Right lobe of liver (tissue), 6 donors: ENCODE measurements around the gene HHIP. TPM values are rescaled to one million over a fixed set of nuclear protein-coding genes. Genes with fewer than 3 reads are reported as not detected.
A peak's percentile ranks its signal among the peaks of the same experiment; 100 is the strongest.

Source experiments
- ATAC-seq, 4 donors: fragments of 200-7000 bp; cut with Tn5 transposase; one replicate each; pipeline ENCODE4 v1.9.1; 2020; ENCODE audit warnings: mild to moderate bottlenecking in 4 of 4, moderate library complexity in 4 of 4
- DNase-seq, 3 donors: peaks; one replicate each; pipeline ENCODE4 v3.0.0-alpha.2; 2020
- H3K27ac ChIP-seq, 3 donors: fragments of 200-600 bp; one replicate each; pipeline ENCODE4 v1.8.0; 2022
- H3K27me3 ChIP-seq, 2 donors: fragments of 200-600 bp; one replicate each; pipeline ENCODE4 v1.8.0; 2022
- H3K36me3 ChIP-seq, 4 donors: fragments of 200-600 bp; sonication (generic) in 1 of 4; one replicate each; pipeline versions ENCODE4 v1.5.1 to v1.8.0; 2017 to 2022; ENCODE audit warnings: control low read depth in 1 of 4
- H3K4me1 ChIP-seq, 4 donors: fragments of 200-600 bp; sonication (generic) in 1 of 4; one replicate each; pipeline versions ENCODE4 v1.5.1 to v1.8.0; 2017 to 2022; ENCODE audit warnings: control low read depth in 1 of 4
- H3K4me3 ChIP-seq, 3 donors: fragments of 200-600 bp; one replicate each; pipeline ENCODE4 v1.8.0; 2022
- H3K9me3 ChIP-seq, 4 donors: fragments of 200-600 bp; sonication (generic) in 1 of 4; one replicate each; pipeline versions ENCODE4 v1.5.1 to v1.8.0; 2017 to 2022; ENCODE audit warnings: control low read depth in 1 of 4
- CTCF ChIP-seq, 4 donors: fragments of 200-600 bp in 3 of 4; fragments of 450-650 bp in 1 of 4; IDR thresholded peaks; one replicate each; pipeline versions ENCODE4 v1.5.1 to v1.8.0; 2016 to 2022; ENCODE audit warnings: antibody characterized with exemption in 4 of 4, mild to moderate bottlenecking in 2 of 4
- POLR2A ChIP-seq: fragments of 450-650 bp; IDR thresholded peaks from one replicate; pipeline ENCODE4 v1.6.1; 2017; ENCODE audit warnings: antibody characterized with exemption, mild to moderate bottlenecking
- WGBS: methylation state at CpG from one replicate; pipeline ENCODE4 v1.1.6; 2018; ENCODE audit warnings: low coverage, low lambda C conversion rate; ENCODE audit not compliant: insufficient coverage; ENCODE audit errors: missing lambda C conversion rate; 5-methylcytosine and 5-hydroxymethylcytosine counted together
- intact Hi-C, 2 donors: fragments of 100-400 bp; cut with DNase I; formaldehyde crosslinking; loops; one replicate each; pipeline versions ENCODE4 v1.11.2 to v1.14.1; 2022
- total RNA-seq, 6 experiments: library from RNA; depleted of rRNA in 2 of 6; stranded (reverse); fragments of >200 nt in 2 of 6; fragmentation: NEBNext Ultra II Directional in 3 of 6; extraction: Animal tissue kit (Norgen Biotek cat#: 25700) in 3 of 6; gene quantifications; one replicate each; pipeline versions ENCODE4 v1.1.0 to v1.2.4, GENCODE V29; 2016 to 2023
- donor health status: DM: no; HTN: yes; CAD: no.
- donor health status: DM: no; HTN: no; CAD: no.
- donor health status: DM: no; HTN: no; CAD: no.
- donor health status: DM: no; HTN: yes; CAD: no.
- donor health status: DM: no; HTN: yes; CAD: no.

The HHIP gene
- total RNA-seq, 6 experiments from 2014 or later = 3.3 to 17.5 (median 6.3) TPM

GRCh38 chr4:144614850-144615585 lies 30.9 kb upstream of the HHIP start:
- Histone ChIP-seq H3K36me3 (no peaks in the 10 kb centered on the region), H3K4me1 (no peaks in the 10 kb centered on the region), H3K27ac (no peak overlapping the region), H3K9me3 (no peaks in the 10 kb centered on the region), H3K4me3 (no peak overlapping the region), H3K27me3 (no peaks in the 10 kb centered on the region)
- no peak for ATAC-seq
- intact Hi-C loops = no loop called here
- WGBS = 56% methylated on average over 3 of the region's 3 CpGs
- TF ChIP-seq POLR2A = no peak
- no peak for TF ChIP-seq CTCF (IDR thresholded peaks at IDR 0.05)
- no peak for DNase-seq

- no peaks in the 10 kb centered on the region for H3K9me3 ChIP-seq
- DNase-seq (no peak), ATAC-seq (no peak)
- H3K4me1 ChIP-seq = no peaks in the 10 kb centered on the region
- no peaks in the 10 kb centered on the region for H3K36me3 ChIP-seq
- no peak overlapping the region for H3K27ac ChIP-seq
- intact Hi-C loops = no loop called here
- WGBS = 36% methylated on average over 3 of the region's 3 CpGs
- no peak overlapping the region for H3K4me3 ChIP-seq
- TF ChIP-seq POLR2A = no peak
- TF ChIP-seq CTCF (IDR thresholded peaks at IDR 0.05) = no peak
- H3K27me3 ChIP-seq = no peaks in the 10 kb centered on the region
These were observed 24.3 kb upstream of the HHIP start for GRCh38 chr4:144621681-144622080.

GRCh38 chr4:144627663-144628076 lies 18.3 kb upstream of the HHIP start:
- DNase-seq (no peak), ATAC-seq (peak in 1 of 4 donors; percentile 61)
- no peaks in the 10 kb centered on the region for H3K27me3 ChIP-seq
- H3K27ac ChIP-seq = no peak overlapping the region
- H3K9me3 ChIP-seq = no peaks in the 10 kb centered on the region
- WGBS = 44% methylated on average over 2 of the region's 2 CpGs
- H3K36me3 ChIP-seq = no peaks in the 10 kb centered on the region
- intact Hi-C loops = no loop called here
- no peaks in the 10 kb centered on the region for H3K4me1 ChIP-seq
- TF ChIP-seq CTCF (IDR thresholded peaks at IDR 0.05) (no peak), POLR2A (no peak)
- H3K4me3 ChIP-seq = no peak overlapping the region

GRCh38 chr4:144633215-144633614 lies 12.7 kb upstream of the HHIP start:
- WGBS = 75% methylated on average over 6 of the region's 6 CpGs
- intact Hi-C loops = no loop called here
- no peak for DNase-seq
- no peaks in the 10 kb centered on the region for H3K9me3 ChIP-seq
- no peak for ATAC-seq
- H3K36me3 ChIP-seq = no peaks in the 10 kb centered on the region
- no peak overlapping the region for H3K27ac ChIP-seq
- no peaks in the 10 kb centered on the region for H3K4me1 ChIP-seq
- TF ChIP-seq POLR2A (no peak), CTCF (IDR thresholded peaks at IDR 0.05) (no peak)
- no peaks in the 10 kb centered on the region for H3K27me3 ChIP-seq
- no peak overlapping the region for H3K4me3 ChIP-seq
